ENCODE data around the gene BZW2.

GRCh38 chr7:16656141-16656540, 10.2 kb downstream of the BZW2 start:
- TF ChIP-seq HNRNPH1 (optimal IDR thresholded peaks at IDR 0.05; ENCODE audit: low read depth, low read length) (no peak), EP300 (IDR thresholded peaks at IDR 0.05; ENCODE audit: low read depth in 2 of 2, low read length in 2 of 2) (no peak), EP300 (CRISPR knock-in tag; IDR thresholded peaks at IDR 0.05; ENCODE audit: borderline replicate concordance) (no peak), PCBP2 (optimal IDR thresholded peaks at IDR 0.05; ENCODE audit: low read depth, low read length, poor library complexity, severe bottlenecking) (no peak), THYN1 (CRISPR knock-in tag; IDR thresholded peaks at IDR 0.05; ENCODE audit: borderline replicate concordance, low read depth) (no peak)
- TF ChIP-seq, protein P1, sequence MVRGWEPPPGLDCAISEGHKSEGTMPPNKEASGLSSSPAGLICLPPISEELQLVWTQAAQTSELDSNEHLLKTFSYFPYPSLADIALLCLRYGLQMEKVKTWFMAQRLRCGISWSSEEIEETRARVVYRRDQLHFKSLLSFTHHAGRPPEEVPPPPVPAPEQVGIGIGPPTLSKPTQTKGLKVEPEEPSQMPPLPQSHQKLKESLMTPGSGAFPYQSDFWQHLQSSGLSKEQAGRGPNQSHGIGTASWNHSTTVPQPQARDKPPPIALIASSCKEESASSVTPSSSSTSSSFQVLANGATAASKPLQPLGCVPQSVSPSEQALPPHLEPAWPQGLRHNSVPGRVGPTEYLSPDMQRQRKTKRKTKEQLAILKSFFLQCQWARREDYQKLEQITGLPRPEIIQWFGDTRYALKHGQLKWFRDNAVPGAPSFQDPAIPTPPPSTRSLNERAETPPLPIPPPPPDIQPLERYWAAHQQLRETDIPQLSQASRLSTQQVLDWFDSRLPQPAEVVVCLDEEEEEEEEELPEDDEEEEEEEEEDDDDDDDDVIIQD (CRISPR knock-in tag; IDR thresholded peaks at IDR 0.05; ENCODE audit: low read depth), result no peak
